Measurements from ENCODE around the gene CHD9NB. TPM values are rescaled to one million over a fixed set of nuclear protein-coding genes. Genes with fewer than 3 reads are reported as not detected.

CHD9NB gene
- under 1 TPM; 0.17 to 0.19 TPM for total RNA-seq

DNA sequence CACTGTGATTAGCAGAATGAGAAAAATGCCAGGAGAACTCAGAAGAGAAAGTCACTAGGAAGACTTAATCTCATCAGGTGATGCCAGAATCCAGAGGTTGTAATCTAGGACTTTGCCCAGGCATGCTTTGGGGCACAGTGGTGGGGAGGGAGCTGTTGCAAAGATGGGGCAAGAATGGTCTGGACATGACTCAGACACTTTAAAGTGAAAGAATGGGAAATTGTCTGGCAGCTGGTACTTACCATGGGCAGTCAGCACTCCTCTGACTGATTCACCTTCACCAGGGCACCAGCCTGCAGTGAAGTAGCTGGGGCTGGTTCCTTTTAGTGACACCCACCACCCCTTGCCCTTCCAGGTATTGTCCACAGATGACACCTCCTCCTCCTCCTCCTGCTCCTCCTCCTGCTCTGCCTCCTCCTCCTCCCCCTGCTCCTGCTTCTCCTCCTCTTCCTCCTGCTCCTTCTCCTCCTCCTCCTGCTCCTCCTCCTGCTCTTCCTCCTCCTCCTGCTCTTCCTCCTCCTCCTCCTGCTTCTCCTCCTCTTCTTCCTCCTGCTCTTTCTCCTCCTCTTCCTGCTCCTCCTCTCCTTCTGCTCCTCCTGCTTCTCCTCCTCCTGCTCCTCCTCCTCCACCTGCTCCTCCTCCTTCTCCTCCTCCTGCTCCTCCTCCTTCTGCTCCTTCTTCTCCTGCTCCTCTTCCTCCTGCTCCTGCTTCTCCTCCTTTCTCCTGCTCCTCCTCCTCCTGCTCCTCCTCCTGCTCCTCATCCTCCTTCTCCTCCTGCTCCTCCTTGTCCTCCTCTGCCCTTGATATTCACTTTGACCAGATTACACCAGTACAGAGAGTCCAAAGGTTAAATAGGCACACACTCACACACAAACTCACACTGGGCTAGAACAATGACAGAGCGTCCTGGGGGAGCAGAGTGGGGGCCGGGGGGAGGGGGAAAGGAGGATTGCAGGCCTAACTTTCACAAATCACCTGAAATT, at the start of gene CHD9NB:
TSS of gene CHD9NB (minus strand) at position 379 of the 983 bp plus-strand sequence. CDS start 8,739 bp downstream, outside the sequence.
- CTCF ChIA-PET, result interaction anchor here (1.3 to 1.9 kb wide), 2 partner anchors 105 to 231 kb away, joined by 4 to 6 read pairs; no protein-coding TSS in a partner anchor
- H3K27ac Mint-ChIP-seq, result peak within 1 kb of the TSS; percentile 79
- no peaks in the 10 kb centered on the region for H3K9me3 Mint-ChIP-seq
- peak; percentile 50 for DNase-seq
- intact Hi-C loops (cut with micrococcal nuclease), result loop anchor here (5.0 to 10.0 kb wide), 2 partner anchors 319 to 382 kb away; partner anchors contain the start of gene RBL2
- peak within 1 kb of the TSS; percentile 54 for H3K4me3 Mint-ChIP-seq
- H3K27me3 Mint-ChIP-seq (ENCODE audit: low read depth), result peaks cover 3% of the 10 kb centered on the region
- no peaks in the 10 kb centered on the region for H3K36me3 Mint-ChIP-seq (ENCODE audit: low read depth)
- peaks cover 18% of the 10 kb centered on the region for H3K4me1 Mint-ChIP-seq (ENCODE audit: low read depth)

DNA sequence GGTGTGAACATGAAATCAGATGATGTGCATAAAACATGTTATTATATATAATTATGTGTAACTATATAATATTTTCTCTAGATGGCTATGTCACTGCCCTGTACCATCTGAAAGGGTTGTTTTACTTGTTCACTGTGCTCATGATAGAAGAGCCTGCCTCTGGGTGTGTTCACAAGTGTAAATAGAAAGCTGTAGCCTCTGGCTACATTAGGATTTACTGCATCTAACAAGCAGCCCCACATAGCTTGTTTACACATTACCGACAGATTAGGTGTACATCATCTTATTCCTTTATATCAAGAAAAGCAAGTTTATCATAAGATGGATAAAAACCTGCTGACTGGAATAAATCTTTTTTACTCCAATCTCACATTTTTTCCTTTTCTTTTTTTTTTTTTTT, 48.2 kb upstream of the CHD9NB start:
- intact Hi-C loops (cut with micrococcal nuclease), result no loop called here
- CTCF ChIA-PET, result interaction anchor here (0.6 kb wide), 1 partner anchor 19 kb away, joined by 3 read pairs; no protein-coding TSS in a partner anchor

DNA sequence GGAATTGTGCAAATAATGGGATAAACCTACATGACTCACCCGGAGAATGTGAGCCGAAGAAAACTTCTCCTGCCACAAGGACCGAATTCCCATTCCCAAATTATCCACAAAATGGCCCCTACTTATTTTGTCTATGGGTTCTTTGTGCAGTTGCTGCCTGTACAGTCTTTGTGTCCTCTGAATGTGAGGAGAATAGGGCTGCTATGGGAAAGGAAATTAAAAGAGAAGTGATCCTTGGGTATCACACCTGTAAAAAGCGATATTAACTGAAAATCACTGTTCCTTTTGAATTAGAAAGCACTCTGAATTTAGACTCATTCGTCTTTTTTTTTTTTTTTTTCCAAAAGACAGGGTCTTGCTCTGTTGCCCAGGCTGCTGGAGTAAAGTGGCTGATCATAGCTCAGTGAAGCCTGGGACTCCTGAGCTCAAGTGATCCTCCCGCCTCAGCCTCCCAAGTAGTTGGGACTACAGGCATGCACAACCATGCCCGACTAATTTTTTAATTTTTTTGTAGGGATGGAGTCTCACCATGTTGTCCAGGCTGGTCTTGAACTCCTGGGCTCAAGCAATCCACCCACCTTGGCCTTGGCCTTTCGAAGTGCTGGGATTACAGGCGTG, 47.5 kb upstream of the CHD9NB start:
- CTCF ChIA-PET, result interaction anchor here (0.6 to 1.4 kb wide), 3 partner anchors 20 to 730 kb away, joined by 3 to 6 read pairs (median 3); partner anchors contain the start of gene CHD9
- peaks cover 2% of the 10 kb centered on the region for H3K27me3 Mint-ChIP-seq (ENCODE audit: low read depth)
- H3K36me3 Mint-ChIP-seq (ENCODE audit: low read depth), result no peaks in the 10 kb centered on the region
- intact Hi-C loops (cut with micrococcal nuclease), result no loop called here
- H3K4me3 Mint-ChIP-seq, result peak overlapping the region; percentile 79
- H3K9me3 Mint-ChIP-seq, result no peaks in the 10 kb centered on the region
- H3K27ac Mint-ChIP-seq, result no peak overlapping the region
- peaks cover 14% of the 10 kb centered on the region for H3K4me1 Mint-ChIP-seq (ENCODE audit: low read depth)
- no peak for DNase-seq

More for the DNA sequence above, 48.2 kb upstream of the CHD9NB start:
- Mint-ChIP-seq H3K9me3 (no peaks in the 10 kb centered on the region), H3K4me3 (no peak overlapping the region), H3K4me1 (ENCODE audit: low read depth) (peaks cover 14% of the 10 kb centered on the region), H3K36me3 (ENCODE audit: low read depth) (no peaks in the 10 kb centered on the region), H3K27me3 (ENCODE audit: low read depth) (peaks cover 2% of the 10 kb centered on the region), H3K27ac (no peak overlapping the region)
- no peak for DNase-seq

DNA sequence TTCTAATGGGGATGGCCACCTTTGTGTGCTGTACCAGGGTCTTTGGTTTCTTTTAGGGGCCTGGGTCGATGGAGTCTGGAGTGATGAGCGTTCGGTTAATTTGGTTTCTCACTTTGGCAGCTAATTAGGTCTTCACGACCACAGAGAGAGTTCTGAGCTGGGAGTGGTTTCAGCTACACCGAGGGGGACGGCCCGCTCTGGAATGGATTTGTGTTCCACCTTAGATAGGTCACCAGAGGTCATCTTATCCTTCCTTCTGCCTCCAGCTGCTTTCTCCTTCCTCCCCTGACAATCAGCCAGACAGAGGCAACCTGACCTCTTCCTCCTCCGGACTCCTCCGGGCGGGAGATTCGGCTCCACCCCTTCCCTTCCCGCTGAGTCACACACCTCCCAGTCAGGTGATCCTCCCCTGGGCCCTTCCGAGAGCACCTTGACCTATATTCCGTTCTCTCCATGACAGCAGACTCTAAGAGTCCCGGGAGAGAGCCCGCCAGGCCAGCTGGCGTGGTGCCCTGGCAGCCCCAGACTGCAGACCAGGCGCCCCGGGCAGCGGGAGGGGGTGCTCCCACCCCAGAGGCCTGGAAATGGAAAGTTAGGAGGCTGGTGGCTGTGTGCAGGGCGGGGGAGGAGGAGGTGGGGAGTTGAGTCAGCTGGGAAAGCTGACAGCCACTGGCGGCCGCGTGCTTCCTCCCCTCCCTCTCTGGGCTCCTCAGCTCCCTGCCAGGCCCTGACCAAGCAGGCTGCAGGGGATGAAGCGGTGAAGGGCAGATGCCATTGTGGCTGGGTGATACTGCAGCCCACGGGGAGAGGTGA, 46.8 kb upstream of the CHD9NB start:
- no peaks in the 10 kb centered on the region for H3K36me3 Mint-ChIP-seq (ENCODE audit: low read depth)
- H3K9me3 Mint-ChIP-seq, result no peaks in the 10 kb centered on the region
- CTCF ChIA-PET, result interaction anchor here (0.6 to 1.4 kb wide), 2 partner anchors 44 to 730 kb away, joined by 3 to 6 read pairs; partner anchors contain the start of gene CHD9
- peak overlapping the region; percentile 79 for H3K4me3 Mint-ChIP-seq
- intact Hi-C loops (cut with micrococcal nuclease), result loop anchor here (1.0 kb wide), 2 partner anchors 31 to 44 kb away; no protein-coding TSS in a partner anchor
- DNase-seq, result peak; percentile 68
- peaks cover 2% of the 10 kb centered on the region for H3K27me3 Mint-ChIP-seq (ENCODE audit: low read depth)
- peaks cover 14% of the 10 kb centered on the region for H3K4me1 Mint-ChIP-seq (ENCODE audit: low read depth)
- H3K27ac Mint-ChIP-seq, result peak overlapping the region; percentile 54

DNA sequence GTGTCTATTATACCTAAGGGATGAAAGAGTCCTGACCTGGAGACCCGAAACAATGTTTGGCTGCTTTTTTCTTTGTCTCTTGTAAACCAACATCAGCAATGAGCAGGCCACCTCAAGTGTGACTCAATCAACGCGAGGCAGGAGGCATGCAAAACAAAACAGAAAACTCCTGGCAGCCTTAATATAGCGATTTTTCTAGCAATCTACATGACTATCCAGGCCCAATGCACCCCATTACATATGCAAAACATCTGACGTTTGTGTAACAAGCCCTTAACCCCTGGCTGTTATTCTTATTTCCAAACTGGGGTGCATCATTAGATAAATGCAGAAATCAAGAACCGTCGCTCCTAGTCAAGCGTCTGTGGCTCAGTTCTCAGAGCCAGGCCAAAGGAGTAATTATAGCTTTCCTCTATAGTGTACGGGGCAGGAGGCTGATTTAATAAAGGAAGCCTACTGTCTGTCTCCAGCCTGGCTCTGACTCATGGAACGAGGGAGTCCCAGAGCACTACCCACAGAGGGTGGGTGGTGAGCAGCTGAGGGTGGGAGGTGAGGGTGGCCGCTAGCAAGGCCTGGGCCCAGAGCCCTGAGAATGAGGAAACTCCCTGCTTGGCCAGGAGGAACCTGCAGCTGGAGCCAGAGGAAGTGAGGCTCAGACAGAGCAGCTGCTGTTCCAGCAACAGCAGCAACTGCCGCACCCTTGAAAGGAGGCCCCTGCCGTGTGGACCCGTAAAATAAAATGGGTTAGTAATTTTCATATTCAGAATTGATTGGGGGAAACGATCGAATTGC, 46.0 kb upstream of the CHD9NB start:
- Mint-ChIP-seq H3K4me1 (ENCODE audit: low read depth) (peaks cover 14% of the 10 kb centered on the region), H3K27ac (peak overlapping the region; percentile 54), H3K36me3 (ENCODE audit: low read depth) (no peaks in the 10 kb centered on the region), H3K9me3 (no peaks in the 10 kb centered on the region), H3K27me3 (ENCODE audit: low read depth) (no peaks in the 10 kb centered on the region), H3K4me3 (peak overlapping the region; percentile 79)
- DNase-seq, result peak; percentile 37
- intact Hi-C loops (cut with micrococcal nuclease), result loop anchor here (1.0 kb wide), 2 partner anchors 32 to 43 kb away; no protein-coding TSS in a partner anchor
- CTCF ChIA-PET, result interaction anchor here (0.6 to 1.4 kb wide), 3 partner anchors 43 to 317 kb away, joined by 3 to 6 read pairs (median 4); partner anchors contain the start of gene CHD9

DNA sequence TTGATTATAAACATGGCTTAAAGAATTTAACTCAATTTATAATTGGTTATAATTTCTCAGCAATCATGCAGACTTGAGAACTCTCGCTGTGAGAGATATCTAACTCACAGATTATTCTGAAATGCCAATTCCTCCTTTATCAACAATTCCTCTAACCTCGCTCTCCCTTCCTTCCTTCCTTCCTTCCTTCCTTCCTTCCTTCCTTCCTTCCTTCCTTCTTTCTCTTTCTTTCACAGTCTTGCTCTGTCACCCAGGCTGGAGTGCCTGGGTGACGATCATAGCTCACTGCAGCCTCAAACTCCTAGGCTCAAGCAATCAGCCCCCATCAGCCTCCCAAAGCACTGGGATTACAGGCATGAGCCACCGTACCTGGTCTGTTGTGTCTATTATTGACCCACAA, 44.5 kb upstream of the CHD9NB start:
- Mint-ChIP-seq H3K36me3 (ENCODE audit: low read depth) (no peaks in the 10 kb centered on the region), H3K4me1 (ENCODE audit: low read depth) (peaks cover 14% of the 10 kb centered on the region), H3K27me3 (ENCODE audit: low read depth) (no peaks in the 10 kb centered on the region), H3K4me3 (no peak overlapping the region), H3K9me3 (no peaks in the 10 kb centered on the region), H3K27ac (no peak overlapping the region)
- CTCF ChIA-PET, result no interaction called here
- no peak for DNase-seq
- intact Hi-C loops (cut with micrococcal nuclease), result no loop called here

DNA sequence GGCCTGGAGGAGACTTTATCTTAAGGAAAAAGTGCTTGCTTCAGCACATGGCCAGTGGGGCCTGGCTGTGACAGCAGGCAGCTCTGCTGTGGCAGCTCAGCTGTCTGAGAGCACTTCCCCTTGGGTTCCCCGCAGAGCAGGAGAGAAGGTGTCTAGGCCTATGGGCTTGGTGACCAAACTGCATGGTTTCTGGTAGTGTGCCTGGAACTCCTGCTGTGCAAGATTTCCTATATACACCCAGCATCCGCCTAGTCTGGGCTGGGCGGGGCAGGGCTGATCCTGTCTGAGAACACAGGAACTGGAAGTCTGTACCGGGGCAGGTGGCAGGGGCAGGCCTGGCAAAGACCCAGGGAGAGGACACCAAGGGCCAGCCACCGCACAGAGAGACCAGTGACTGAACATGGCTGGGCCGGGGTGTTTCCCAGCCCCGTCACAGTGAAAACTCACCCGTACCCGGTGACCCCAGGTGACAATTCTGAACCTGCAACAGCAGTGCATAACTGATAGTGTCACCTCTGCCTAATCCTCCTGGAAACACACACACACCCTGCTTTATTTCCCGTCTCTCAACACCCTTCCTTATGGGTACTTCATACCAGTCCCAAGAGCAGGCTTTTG, 41.4 kb upstream of the CHD9NB start:
- no peaks in the 10 kb centered on the region for H3K9me3 Mint-ChIP-seq
- H3K4me1 Mint-ChIP-seq (ENCODE audit: low read depth), result peaks cover 15% of the 10 kb centered on the region
- DNase-seq, result peak; percentile 14
- no peak overlapping the region for H3K27ac Mint-ChIP-seq
- CTCF ChIA-PET, result no interaction called here
- no peaks in the 10 kb centered on the region for H3K36me3 Mint-ChIP-seq (ENCODE audit: low read depth)
- intact Hi-C loops (cut with micrococcal nuclease), result no loop called here
- peaks cover 2% of the 10 kb centered on the region for H3K27me3 Mint-ChIP-seq (ENCODE audit: low read depth)
- H3K4me3 Mint-ChIP-seq, result no peak overlapping the region

DNA sequence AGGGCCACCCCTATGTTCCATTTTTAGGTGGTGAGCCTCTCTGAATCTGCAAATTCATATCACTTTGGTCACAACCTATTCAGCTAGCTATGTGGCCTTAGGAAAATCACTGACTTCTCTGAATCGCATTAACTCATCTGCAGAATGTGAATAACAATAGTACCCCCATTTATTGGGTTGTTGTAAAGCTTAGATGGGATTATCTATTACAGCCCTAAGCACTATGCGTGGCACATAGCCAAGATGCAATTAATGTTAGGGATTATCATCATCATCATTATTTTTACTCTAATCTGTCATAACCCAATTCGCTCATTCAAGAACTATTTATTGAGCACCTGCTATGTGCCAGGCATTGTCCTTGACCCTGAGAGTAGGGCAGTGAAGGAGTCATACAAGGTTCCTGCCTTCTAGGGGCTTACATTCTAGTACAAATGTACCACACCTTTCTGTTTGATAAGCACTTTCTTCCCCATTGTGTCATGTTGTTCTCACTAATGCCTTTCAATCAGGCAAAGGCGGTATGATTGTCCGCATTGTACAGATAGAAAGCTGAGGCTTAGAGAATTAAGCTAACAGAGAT, 40.6 kb upstream of the CHD9NB start:
- no peak for DNase-seq
- H3K36me3 Mint-ChIP-seq (ENCODE audit: low read depth), result no peaks in the 10 kb centered on the region
- H3K27ac Mint-ChIP-seq, result no peak overlapping the region
- peaks cover 2% of the 10 kb centered on the region for H3K27me3 Mint-ChIP-seq (ENCODE audit: low read depth)
- peaks cover 10% of the 10 kb centered on the region for H3K4me1 Mint-ChIP-seq (ENCODE audit: low read depth)
- intact Hi-C loops (cut with micrococcal nuclease), result no loop called here
- CTCF ChIA-PET, result no interaction called here
- H3K4me3 Mint-ChIP-seq, result no peak overlapping the region
- H3K9me3 Mint-ChIP-seq, result no peaks in the 10 kb centered on the region

DNA sequence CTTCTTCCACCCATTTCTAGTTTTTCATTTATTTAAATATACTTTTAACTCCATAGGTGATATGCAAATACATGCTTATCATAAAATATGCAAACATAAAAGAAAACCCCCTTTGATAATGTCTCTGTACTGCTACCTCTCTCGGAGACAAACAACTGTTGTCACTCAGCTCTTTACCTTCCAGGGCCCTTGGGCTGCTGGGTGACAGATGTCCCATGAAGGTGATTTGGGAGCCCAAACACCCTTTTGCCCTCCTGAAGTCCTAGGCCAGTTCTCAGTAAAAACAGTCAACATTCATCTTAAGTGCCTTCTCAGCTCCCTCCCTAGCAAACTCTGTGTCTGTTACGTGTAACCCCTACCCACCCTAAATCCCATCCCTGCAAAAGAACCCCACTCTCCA, 39.6 kb upstream of the CHD9NB start:
- intact Hi-C loops (cut with micrococcal nuclease), result no loop called here
- no peak overlapping the region for H3K27ac Mint-ChIP-seq
- no peak for DNase-seq
- H3K36me3 Mint-ChIP-seq (ENCODE audit: low read depth), result no peaks in the 10 kb centered on the region
- CTCF ChIA-PET, result interaction anchor here (0.6 kb wide), 1 partner anchor 350 kb away, joined by 3 read pairs; no protein-coding TSS in a partner anchor
- H3K4me1 Mint-ChIP-seq (ENCODE audit: low read depth), result peaks cover 10% of the 10 kb centered on the region
- peaks cover 2% of the 10 kb centered on the region for H3K27me3 Mint-ChIP-seq (ENCODE audit: low read depth)
- no peak overlapping the region for H3K4me3 Mint-ChIP-seq
- H3K9me3 Mint-ChIP-seq, result no peaks in the 10 kb centered on the region

DNA sequence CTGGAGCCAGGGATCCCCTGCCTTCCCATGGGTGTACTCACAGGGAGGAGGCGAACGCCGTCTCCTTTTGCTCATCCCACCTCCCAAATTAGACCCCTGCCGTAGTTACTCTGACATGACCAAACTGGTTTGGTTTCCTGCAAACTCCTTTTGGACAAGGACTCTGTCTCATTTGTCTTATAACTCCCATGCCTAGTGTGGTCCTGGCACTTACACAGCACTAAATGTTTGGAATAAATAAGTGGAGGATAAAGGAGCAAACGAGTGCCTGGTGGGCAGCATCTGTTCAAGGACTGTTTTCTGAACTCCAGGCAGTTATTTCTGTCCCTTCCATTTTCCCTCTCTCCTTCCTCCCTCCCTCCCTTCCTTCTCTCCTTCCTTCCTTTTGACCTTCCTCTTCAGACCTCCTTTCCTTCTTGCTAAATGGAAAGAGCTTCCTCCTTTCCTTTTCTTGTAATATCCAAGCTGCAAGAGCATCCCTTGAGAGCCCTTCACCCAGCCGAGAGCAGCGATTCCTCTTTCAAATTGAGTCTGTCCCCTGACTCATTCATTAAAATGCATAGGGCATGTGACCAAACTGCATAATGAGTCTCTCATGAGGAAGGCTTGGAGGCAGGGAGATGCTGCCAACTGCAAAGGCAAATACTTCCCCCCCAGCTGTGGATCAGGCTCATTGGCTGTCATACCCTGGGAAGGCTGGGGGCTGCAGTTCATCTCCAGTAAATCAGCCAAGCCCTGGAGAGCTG, 38.9 kb upstream of the CHD9NB start:
- Mint-ChIP-seq H3K4me3 (no peak overlapping the region), H3K27me3 (ENCODE audit: low read depth) (peaks cover 2% of the 10 kb centered on the region), H3K36me3 (ENCODE audit: low read depth) (no peaks in the 10 kb centered on the region), H3K9me3 (no peaks in the 10 kb centered on the region), H3K27ac (no peak overlapping the region), H3K4me1 (ENCODE audit: low read depth) (peaks cover 10% of the 10 kb centered on the region)
- intact Hi-C loops (cut with micrococcal nuclease), result no loop called here
- CTCF ChIA-PET, result interaction anchor here (0.6 kb wide), 1 partner anchor 351 kb away, joined by 3 read pairs; no protein-coding TSS in a partner anchor
- peak; percentile 42 for DNase-seq

Measured in activated naive CD4-positive, alpha-beta T cell treated with anti-CD3 and anti-CD28 coated beads for 36 hours (primary cell).